IPS-NIHi11 (cell line): ENCODE data around the gene HTR3E.

ENCODE experiments used
- DNase-seq: peaks from one replicate; pipeline ENCODE4 v3.0.0; 2012; ENCODE audit warnings: mixed read lengths, low spot score

Gene HTR3E

DNA sequence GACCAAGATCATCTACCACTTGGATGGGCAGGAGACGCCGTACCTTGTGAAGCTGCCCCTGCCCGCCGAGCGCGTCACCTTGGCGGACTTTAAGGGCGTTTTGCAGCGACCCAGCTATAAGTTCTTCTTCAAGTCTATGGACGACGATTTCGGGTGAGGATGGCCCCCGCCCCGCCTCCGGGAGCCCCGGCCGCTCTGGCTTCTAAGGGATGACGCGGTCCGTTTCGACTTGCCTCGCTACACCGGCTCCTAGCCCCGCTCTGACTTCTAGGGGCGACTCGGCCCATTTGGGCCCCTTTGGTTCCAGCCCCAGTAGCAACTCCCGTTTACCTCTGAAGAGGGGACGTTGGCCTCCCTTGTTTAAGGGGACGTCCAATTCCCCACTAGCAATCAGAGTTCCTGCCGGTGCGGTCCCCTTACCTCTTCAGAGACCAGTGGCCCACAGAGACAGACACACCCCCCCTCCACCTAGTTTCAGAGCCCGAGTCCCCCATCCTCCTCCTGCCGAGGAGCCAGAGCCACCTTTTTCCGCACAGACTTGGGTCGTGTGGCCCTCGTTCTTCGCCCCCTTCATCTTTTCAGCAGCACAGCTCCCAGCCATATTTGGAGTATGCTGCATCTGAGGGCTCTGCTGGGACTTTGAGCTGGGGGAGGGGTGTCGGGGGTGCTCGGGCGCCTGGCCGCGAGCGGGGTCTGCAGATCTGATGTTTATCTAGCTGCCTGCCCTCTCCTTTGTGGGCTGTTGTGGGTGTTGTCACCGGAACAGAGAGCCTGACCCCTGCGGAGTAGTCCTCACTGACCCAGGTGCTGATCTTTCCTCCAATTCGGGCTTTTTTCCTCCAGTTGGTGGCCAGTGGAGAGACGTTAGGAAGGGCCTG, 59.0 kb downstream of the HTR3E start:
- peak; percentile 63 for DNase-seq

DNA sequence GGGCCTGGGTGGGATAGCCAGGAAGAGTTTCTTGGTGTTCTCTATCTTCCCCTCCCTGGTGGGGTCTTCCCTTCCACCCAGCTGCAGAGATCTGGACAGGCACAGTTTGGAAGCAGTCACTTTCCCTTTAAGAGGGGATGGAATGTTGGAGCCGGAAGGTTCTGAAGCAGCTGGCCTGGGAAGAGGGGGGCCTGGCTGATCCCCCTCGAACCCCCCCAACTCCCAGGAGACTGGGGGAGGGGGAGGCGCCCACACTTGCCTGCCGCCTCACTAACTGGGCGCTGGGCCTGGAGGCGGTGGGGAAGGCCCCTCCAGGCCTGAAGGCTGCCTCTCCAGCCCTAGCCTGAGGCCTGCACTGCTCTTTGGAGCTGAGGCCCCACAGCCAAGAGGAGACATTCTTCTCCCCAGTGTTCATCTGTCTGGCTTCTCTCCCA, 59.7 kb downstream of the HTR3E start:
- peak; percentile 83 for DNase-seq
